ENCODE results near the gene MDP1.
"Not testable (repeated sequence)": the region's sequence is repeated elsewhere in the genome, so short reads cannot be mapped to it uniquely, and the experiment has no call there.

The MDP1 gene

GRCh38 chr14:24228902-24229301 lies 13.0 kb upstream of the MDP1 start:
- H3K27me3 Mint-ChIP-seq, result no peaks in the 10 kb centered on the region
- no peak overlapping the region for H3K27ac Mint-ChIP-seq
- H3K36me3 Mint-ChIP-seq, result peaks cover 7% of the 10 kb centered on the region
- no peak overlapping the region for H3K4me3 Mint-ChIP-seq
- H3K9me3 Mint-ChIP-seq, result no peaks in the 10 kb centered on the region
- ATAC-seq (ENCODE audit: low read depth) (no peak), DNase-seq (ENCODE audit: low spot score in 2 of 2) (no peak)
- peaks cover 17% of the 10 kb centered on the region for H3K4me1 Mint-ChIP-seq

DNA sequence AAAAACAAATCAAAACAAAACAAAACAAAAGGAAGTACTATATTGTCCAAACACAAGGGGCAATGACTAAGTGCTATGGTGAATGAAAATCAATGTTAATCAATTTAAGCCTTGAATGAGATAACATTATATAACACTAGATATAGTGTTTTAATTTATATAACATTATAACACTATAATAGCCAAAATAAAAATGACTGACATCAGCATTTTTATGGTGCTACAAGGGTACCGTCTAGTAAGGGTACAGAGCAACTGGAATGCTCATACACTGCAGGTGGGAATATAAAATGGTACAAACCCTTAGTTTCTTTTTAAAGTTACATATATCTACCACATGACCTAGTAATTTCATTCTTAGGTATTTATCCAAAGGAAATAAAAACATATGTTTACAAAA lies 10.6 kb upstream of the MDP1 start:
- no peak for ATAC-seq (ENCODE audit: low read depth)
- Mint-ChIP-seq H3K36me3 (peaks cover 7% of the 10 kb centered on the region), H3K27me3 (no peaks in the 10 kb centered on the region), H3K27ac (no peak overlapping the region), H3K4me1 (peaks cover 15% of the 10 kb centered on the region), H3K4me3 (no peak overlapping the region), H3K9me3 (no peaks in the 10 kb centered on the region)
- DNase-seq (ENCODE audit: low spot score in 2 of 2), result no peak

DNA sequence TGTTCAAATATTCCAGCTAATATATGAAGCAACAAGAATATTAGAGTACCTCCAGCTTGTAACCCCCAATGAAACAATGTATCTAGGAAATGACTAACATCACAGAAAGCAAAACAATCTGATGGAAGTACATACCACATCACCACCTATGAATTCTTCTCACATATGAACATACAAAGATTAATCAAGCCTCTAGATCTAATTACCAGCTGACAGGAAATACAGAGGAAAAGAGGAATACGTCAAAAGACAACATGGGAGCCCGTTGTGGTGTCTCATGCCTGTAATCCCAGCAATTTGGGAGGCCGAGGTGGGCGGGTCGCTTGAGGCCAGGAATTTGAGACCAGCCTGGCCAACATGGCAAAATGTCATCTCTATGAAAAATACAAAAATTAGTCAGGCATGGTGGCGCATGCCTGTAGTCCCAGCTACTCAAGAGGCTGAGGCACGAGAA lies 8.8 kb upstream of the MDP1 start:
- no peak overlapping the region for H3K4me3 Mint-ChIP-seq
- no peak for DNase-seq (ENCODE audit: low spot score in 2 of 2)
- no peak overlapping the region for H3K27ac Mint-ChIP-seq

DNA sequence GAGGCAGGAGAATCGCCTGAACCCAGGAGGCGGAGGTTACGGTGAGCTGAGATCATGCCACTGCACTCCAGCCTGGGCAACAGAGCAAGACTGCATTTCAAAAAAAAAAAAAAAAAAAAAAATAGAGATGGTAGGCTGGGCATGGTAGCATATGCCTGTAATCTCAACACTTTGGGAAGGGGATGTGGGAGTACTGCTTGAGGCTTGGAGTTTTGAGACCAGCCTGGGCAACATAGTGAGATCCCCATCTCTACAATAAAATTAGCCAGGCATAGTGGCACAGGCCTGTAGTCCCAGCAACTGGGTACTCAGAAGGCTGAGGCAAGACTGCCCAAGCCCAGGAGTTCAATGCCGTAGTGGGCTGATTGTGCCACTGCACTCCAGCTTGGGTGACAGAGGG lies 7.1 kb upstream of the MDP1 start:
- H3K27me3 Mint-ChIP-seq, result not testable (repeated sequence)

More for the DNA sequence above, 8.8 kb upstream of the MDP1 start:
- Mint-ChIP-seq H3K4me1 (peaks cover 12% of the 10 kb centered on the region), H3K36me3 (peaks cover 8% of the 10 kb centered on the region), H3K9me3 (no peaks in the 10 kb centered on the region), H3K27me3 (no peaks in the 10 kb centered on the region)
- ATAC-seq (ENCODE audit: low read depth), result no peak

DNA sequence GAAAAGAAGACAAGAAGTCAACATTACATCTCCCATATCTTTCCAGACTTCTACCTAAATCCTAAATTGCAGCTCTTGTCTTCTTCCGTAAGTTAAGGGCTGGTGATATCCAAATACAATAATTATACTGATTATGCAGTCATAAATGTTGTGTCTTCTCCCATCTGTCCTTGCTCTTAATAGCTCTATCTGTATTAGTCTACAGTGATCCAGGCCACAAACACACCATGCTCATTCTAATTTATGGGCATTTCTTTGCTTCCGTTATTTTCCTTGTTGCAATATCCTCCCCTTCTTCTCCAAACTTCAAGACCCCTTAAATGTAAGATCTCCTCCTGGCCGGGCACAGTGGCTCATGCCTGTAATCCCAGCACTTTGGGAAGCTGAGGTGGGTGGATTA lies 3.7 kb upstream of the MDP1 start:
- Mint-ChIP-seq H3K9me3 (no peaks in the 10 kb centered on the region), H3K36me3 (peaks cover 6% of the 10 kb centered on the region), H3K4me1 (peaks cover 14% of the 10 kb centered on the region), H3K4me3 (no peak overlapping the region), H3K27me3 (no peaks in the 10 kb centered on the region), H3K27ac (no peak overlapping the region)
- DNase-seq (ENCODE audit: low spot score in 2 of 2), result no peak
- no peak for ATAC-seq (ENCODE audit: low read depth)

More for the DNA sequence above, 7.1 kb upstream of the MDP1 start:
- H3K9me3 Mint-ChIP-seq; H3K27ac Mint-ChIP-seq; ATAC-seq (ENCODE audit: low read depth); H3K4me3 Mint-ChIP-seq; DNase-seq (ENCODE audit: low spot score in 2 of 2): not testable (repeated sequence)
- H3K4me1 Mint-ChIP-seq, result peaks cover 13% of the 10 kb centered on the region
- peaks cover 12% of the 10 kb centered on the region for H3K36me3 Mint-ChIP-seq

GRCh38 chr14:24219080-24219479 lies 3.2 kb upstream of the MDP1 start:
- Mint-ChIP-seq H3K4me1 (peaks cover 16% of the 10 kb centered on the region), H3K4me3 (no peak overlapping the region), H3K36me3 (peaks cover 6% of the 10 kb centered on the region), H3K9me3 (no peaks in the 10 kb centered on the region), H3K27ac (no peak overlapping the region), H3K27me3 (no peaks in the 10 kb centered on the region)
- no peak for ATAC-seq (ENCODE audit: low read depth)
- DNase-seq (ENCODE audit: low spot score in 2 of 2), result no peak

- peaks cover 26% of the 10 kb centered on the region for H3K4me1 Mint-ChIP-seq
- not testable (repeated sequence) for H3K36me3 Mint-ChIP-seq; H3K9me3 Mint-ChIP-seq; H3K27me3 Mint-ChIP-seq; H3K27ac Mint-ChIP-seq; ATAC-seq (ENCODE audit: low read depth); H3K4me3 Mint-ChIP-seq; DNase-seq (ENCODE audit: low spot score in 2 of 2)
These were observed 1.0 kb upstream of the MDP1 start for GRCh38 chr14:24216876-24217275.

DNA sequence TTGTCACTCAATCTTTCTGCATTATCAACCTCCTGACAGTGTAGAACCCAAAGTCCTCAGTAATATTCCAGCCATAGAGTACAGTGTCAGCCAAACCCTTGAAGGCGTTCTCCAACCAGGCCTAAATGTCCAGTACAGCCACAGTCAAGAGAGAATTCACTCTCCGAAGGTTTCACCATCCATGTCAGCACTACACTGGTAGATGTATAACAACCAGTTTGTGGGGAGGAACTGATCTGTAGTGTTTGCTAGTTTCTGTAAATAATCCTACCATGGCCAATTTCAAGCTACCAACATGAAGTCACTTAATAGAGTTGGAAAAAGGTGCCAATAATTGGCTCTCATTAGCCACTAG lies 456 bp upstream of the MDP1 start:
- ATAC-seq (ENCODE audit: low read depth) (no peak), DNase-seq (ENCODE audit: low spot score in 2 of 2) (no peak)
- Mint-ChIP-seq H3K4me1 (peaks cover 30% of the 10 kb centered on the region), H3K27me3 (no peaks in the 10 kb centered on the region), H3K9me3 (no peaks in the 10 kb centered on the region), H3K27ac (peak overlapping the region; percentile 92), H3K36me3 (peaks cover 9% of the 10 kb centered on the region), H3K4me3 (peak overlapping the region; percentile 95)

- Mint-ChIP-seq H3K9me3 (no peaks in the 10 kb centered on the region), H3K27ac (peak overlapping the region; percentile 99), H3K4me3 (peak overlapping the region; percentile 95), H3K27me3 (no peaks in the 10 kb centered on the region), H3K36me3 (peaks cover 16% of the 10 kb centered on the region), H3K4me1 (peaks cover 33% of the 10 kb centered on the region)
- no peak for DNase-seq (ENCODE audit: low spot score in 2 of 2)
- ATAC-seq (ENCODE audit: low read depth), result no peak
These were observed 1.8 kb downstream of the MDP1 start for GRCh38 chr14:24213866-24214662.

DNA sequence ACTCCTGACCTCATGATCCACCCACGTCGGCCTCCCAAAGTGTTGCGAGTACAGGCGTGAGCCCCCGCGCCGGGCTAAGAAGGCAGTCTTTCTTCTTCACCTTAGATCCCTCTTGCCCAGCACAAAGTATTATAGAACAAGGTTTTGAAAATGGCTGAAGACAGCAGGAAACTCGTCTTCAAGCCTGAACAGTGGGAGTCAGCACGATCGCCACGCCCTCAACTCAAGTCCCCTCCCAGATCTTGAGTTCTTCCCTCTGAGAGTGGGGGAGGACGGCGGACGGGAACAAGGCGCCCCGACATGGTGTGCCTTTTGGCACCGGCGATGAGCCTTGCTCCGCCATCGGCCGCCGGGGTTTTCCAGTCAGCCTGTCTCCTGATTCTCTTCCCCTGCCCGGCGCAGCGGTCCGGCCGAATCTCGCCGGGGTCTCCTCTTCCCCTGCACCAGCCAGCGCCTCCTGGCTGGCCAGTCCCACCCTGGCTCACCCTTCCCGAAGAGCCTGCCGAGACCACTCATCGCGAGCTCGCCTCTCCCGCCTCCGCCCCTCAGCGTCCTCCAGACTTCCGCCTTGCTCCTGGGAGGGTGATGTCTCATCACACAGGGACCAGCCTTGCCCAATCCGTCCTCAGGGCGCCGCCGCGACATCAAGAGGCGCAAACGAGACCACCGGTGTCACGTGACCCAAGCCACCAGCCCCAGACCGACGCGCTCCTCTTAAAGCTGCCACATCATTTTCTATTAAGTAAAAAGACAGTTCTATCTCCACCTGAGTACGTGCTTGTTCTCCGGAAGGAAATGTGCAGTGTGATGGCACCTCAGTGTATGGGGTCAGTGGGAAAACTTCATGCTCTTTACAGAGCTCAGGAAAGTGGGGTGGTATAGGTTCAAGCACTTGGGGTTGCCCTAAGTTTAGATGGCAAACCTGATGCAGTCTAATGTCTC lies 2.7 kb downstream of the MDP1 start, which contains the start of gene CHMP4A:
Gene CHMP4A, minus strand, starts transcription at position 565 of the 942 bp plus-strand sequence. Its CDS starts 49 bp downstream, at position 516.
- ATAC-seq (ENCODE audit: low read depth) (peak; percentile 76), DNase-seq (ENCODE audit: low spot score in 2 of 2) (peak; percentile 85 to 91)
- H3K4me3 Mint-ChIP-seq, result peak within 1 kb of the TSS; percentile 95
- peaks cover 19% of the 10 kb centered on the region for H3K36me3 Mint-ChIP-seq
- H3K27me3 Mint-ChIP-seq, result no peaks in the 10 kb centered on the region
- no peaks in the 10 kb centered on the region for H3K9me3 Mint-ChIP-seq
- H3K4me1 Mint-ChIP-seq, result peaks cover 33% of the 10 kb centered on the region
- peak within 1 kb of the TSS; percentile 99 for H3K27ac Mint-ChIP-seq

- peaks cover 37% of the 10 kb centered on the region for H3K4me1 Mint-ChIP-seq
- H3K27me3 Mint-ChIP-seq, result no peaks in the 10 kb centered on the region
- peaks cover 26% of the 10 kb centered on the region for H3K36me3 Mint-ChIP-seq
- DNase-seq (ENCODE audit: low spot score in 2 of 2), result no peak
- no peaks in the 10 kb centered on the region for H3K9me3 Mint-ChIP-seq
- ATAC-seq (ENCODE audit: low read depth), result no peak
- no peak overlapping the region for H3K4me3 Mint-ChIP-seq
- H3K27ac Mint-ChIP-seq, result peak overlapping the region; percentile 99
These were observed 4.6 kb downstream of the MDP1 start for GRCh38 chr14:24211311-24211710.

- DNase-seq (ENCODE audit: low spot score in 2 of 2) (no peak), ATAC-seq (ENCODE audit: low read depth) (no peak)
- H3K4me3 Mint-ChIP-seq, result no peak overlapping the region
- H3K4me1 Mint-ChIP-seq, result peaks cover 33% of the 10 kb centered on the region
- H3K27me3 Mint-ChIP-seq, result no peaks in the 10 kb centered on the region
- peaks cover 45% of the 10 kb centered on the region for H3K36me3 Mint-ChIP-seq
- H3K27ac Mint-ChIP-seq, result no peak overlapping the region
- H3K9me3 Mint-ChIP-seq, result peaks cover 6% of the 10 kb centered on the region
These were observed 8.2 kb downstream of the MDP1 start for GRCh38 chr14:24207625-24208024.

GRCh38 chr14:24207104-24207551 lies 8.7 kb downstream of the MDP1 start:
- Mint-ChIP-seq H3K27me3 (no peaks in the 10 kb centered on the region), H3K4me1 (peaks cover 33% of the 10 kb centered on the region), H3K36me3 (peaks cover 48% of the 10 kb centered on the region), H3K9me3 (peaks cover 6% of the 10 kb centered on the region), H3K4me3 (no peak overlapping the region), H3K27ac (no peak overlapping the region)
- ATAC-seq (ENCODE audit: low read depth), result no peak
- no peak for DNase-seq (ENCODE audit: low spot score in 2 of 2)
